ENCODE results near the gene TUSC1.

GRCh38 chr9:25636026-25636425, 42.2 kb downstream of the TUSC1 start:
- TF ChIP-seq CTCF (IDR thresholded peaks at IDR 0.05) (no peak), POLR2A (IDR thresholded peaks at IDR 0.05) (no peak)
